ENCODE results near the gene CAMTA1. TPM values are rescaled to one million over a fixed set of nuclear protein-coding genes. Genes with fewer than 3 reads are reported as not detected.

Gene CAMTA1
- total RNA-seq, 1 donor: 56.1 TPM

DNA sequence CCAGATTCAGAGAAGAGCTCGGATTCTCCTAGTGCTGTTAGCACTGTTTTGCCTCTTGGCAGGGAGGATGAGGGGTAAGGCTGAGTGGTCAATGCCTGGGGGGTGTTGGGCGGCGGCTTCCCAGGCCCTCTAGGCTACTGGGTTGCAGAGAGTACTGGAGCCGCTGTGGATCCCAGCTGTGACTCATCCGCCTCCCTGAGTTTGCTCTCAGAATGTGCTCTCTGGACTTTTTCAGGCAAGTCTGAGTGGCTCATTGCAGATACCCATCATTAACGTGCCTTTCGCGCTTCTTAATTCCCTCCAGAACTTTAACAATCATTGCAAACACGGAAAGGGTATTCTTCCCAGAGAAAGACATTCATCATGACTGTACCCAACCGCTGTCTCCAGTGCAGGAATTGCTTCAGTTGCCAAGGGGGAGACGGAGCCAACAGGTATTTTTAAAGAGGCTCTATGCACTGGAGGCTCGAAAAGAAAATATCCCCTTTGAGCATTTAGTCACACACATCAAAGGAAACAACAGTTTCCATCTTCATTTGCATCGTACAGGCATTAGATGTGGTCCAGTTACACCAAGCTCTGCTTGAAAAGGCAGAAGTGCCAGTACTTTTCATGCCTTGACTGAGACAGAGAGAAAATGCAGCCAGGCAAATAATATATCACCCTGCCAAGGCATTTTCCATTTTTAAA lies 14.4 kb upstream of the CAMTA1 start:
- no peak overlapping the region for H3K4me3 ChIP-seq (ENCODE audit: low read depth, low read length)
- DNase-seq (ENCODE audit: low read depth): peak; percentile 36
- TF ChIP-seq, protein P1, sequence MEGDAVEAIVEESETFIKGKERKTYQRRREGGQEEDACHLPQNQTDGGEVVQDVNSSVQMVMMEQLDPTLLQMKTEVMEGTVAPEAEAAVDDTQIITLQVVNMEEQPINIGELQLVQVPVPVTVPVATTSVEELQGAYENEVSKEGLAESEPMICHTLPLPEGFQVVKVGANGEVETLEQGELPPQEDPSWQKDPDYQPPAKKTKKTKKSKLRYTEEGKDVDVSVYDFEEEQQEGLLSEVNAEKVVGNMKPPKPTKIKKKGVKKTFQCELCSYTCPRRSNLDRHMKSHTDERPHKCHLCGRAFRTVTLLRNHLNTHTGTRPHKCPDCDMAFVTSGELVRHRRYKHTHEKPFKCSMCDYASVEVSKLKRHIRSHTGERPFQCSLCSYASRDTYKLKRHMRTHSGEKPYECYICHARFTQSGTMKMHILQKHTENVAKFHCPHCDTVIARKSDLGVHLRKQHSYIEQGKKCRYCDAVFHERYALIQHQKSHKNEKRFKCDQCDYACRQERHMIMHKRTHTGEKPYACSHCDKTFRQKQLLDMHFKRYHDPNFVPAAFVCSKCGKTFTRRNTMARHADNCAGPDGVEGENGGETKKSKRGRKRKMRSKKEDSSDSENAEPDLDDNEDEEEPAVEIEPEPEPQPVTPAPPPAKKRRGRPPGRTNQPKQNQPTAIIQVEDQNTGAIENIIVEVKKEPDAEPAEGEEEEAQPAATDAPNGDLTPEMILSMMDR (IDR thresholded peaks at IDR 0.05; ENCODE audit: insufficient read depth, low read depth, low read length): no peak

DNA sequence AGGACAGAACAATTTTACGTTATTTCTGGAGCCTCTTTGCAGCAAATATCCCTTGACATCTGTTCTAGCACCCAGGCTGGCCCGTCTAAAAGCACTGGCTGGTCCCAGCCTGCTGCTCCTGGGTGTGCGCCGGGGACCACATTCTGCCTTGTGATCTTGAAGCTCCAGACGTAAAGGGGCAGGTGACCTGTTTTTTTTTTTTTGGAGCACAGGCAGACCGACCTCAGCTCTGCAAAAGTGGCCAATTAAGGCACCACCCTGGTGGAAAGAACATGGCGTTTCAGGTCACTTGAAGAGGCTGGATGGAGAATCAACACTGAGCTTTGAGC lies 13.8 kb upstream of the CAMTA1 start:
- no peak overlapping the region for H3K4me3 ChIP-seq (ENCODE audit: low read depth, low read length)
- TF ChIP-seq, protein P1 (IDR thresholded peaks at IDR 0.05; ENCODE audit: insufficient read depth, low read depth, low read length): no peak
- DNase-seq (ENCODE audit: low read depth): no peak

GRCh38 chr1:6774381-6774780 lies 10.9 kb upstream of the CAMTA1 start:
- no peak overlapping the region for H3K4me3 ChIP-seq (ENCODE audit: low read depth, low read length)

GRCh38 chr1:6775261-6776043 lies 9.8 kb upstream of the CAMTA1 start:
- TF ChIP-seq, protein P1 (IDR thresholded peaks at IDR 0.05; ENCODE audit: insufficient read depth, low read depth, low read length): no peak
- DNase-seq (ENCODE audit: low read depth): no peak
- no peak overlapping the region for H3K4me3 ChIP-seq (ENCODE audit: low read depth, low read length)

More at GRCh38 chr1:6774381-6774780, 10.9 kb upstream of the CAMTA1 start:
- no peak for DNase-seq (ENCODE audit: low read depth)
- TF ChIP-seq, protein P1 (IDR thresholded peaks at IDR 0.05; ENCODE audit: insufficient read depth, low read depth, low read length): no peak

DNA sequence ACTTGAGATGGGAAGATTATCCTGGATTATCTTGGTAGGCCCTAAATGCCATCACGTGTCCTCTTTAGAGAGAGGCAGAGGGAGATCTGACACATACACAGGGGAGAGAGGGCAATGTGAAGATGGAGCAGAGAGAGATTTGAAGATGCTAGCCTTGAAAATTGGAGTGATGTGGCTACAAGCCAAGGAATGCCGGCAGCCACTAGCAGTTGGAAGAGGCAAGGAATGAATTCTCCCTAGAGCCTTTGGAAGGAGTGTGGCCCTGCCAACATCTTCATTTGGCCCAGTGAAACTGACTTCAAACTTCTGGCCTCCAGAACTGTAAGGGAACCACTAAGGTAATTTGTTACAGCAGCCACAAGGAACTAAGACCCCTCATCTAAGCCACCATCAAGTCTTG lies 8.9 kb upstream of the CAMTA1 start:
- no peak for DNase-seq (ENCODE audit: low read depth)
- no peak overlapping the region for H3K4me3 ChIP-seq (ENCODE audit: low read depth, low read length)
- TF ChIP-seq, protein P1 (IDR thresholded peaks at IDR 0.05; ENCODE audit: insufficient read depth, low read depth, low read length): no peak

DNA sequence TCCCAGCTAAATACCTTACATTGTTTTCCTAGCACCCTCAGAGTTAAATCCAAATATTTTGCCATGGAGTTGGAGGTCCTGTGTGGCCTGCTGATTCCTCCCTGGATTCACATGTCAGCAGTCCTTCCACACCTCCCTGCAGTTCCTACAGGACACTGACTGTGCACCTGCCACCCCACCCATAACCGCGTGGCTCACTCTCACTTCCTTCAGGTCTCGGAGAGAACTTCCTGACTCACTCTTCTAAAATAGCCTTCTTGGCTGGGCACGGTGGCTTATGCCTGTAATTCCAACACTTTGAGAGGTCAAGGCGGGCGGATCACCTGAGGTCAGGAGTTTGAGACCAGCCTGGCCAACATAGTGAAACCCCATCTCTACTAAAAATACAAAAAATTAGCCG lies 8.4 kb upstream of the CAMTA1 start:
- TF ChIP-seq, protein P1 (IDR thresholded peaks at IDR 0.05; ENCODE audit: insufficient read depth, low read depth, low read length): no peak
- H3K4me3 ChIP-seq (ENCODE audit: low read depth, low read length): no peak overlapping the region
- DNase-seq (ENCODE audit: low read depth): no peak

Data from fibroblast of villous mesenchyme (primary cell).